SK-N-SH (cell line): Measurements from ENCODE around the gene KLHL24. TPM values are rescaled to one million over a fixed set of nuclear protein-coding genes. Genes with fewer than 3 reads are reported as not detected.

Source experiments
- CTCF ChIA-PET: fragments of 300-600, 350-600 bp; formaldehyde crosslinking; extraction: SDS; loops from one replicate; lab custom pipeline; 2021; lab: Yijun Ruan, JAX
- POLR2A ChIA-PET: fragments of 350-600 bp; sonication (Branson Sonifier 250); formaldehyde crosslinking; extraction: SDS; loops from one replicate; lab custom pipeline; 2020; ENCODE audit warnings: antibody characterized with exemption, inconsistent platforms; lab: Yijun Ruan, JAX
- DNase-seq: peaks from one replicate; pipeline ENCODE4 v3.0.0; 2012
- H2AFZ ChIP-seq: fragments of 200-600 bp; sonication (generic); 2 replicates; pipeline ENCODE4 v1.8.1; 2016; ENCODE audit warnings: antibody characterized with exemption, mild to moderate bottlenecking, low read depth
- H3F3A ChIP-seq: fragments of 200-600 bp; sonication (generic); replicated peaks from 2 replicates; pipeline ENCODE3; 2016; ENCODE audit warnings: antibody characterized with exemption, mild to moderate bottlenecking; ENCODE audit not compliant: insufficient read depth
- H3K27ac ChIP-seq, 2 experiments: fragments of 200-500 bp in 1 of 2; fragments of 200-600 bp in 1 of 2; sonication (Bioruptor generic) in 1 of 2; sonication (generic), shearing (Covaris generic) in 1 of 2; 2 replicates each; pipeline versions ENCODE4 v1.5.1 to v1.6.1; 2014 to 2016; ENCODE audit warnings: low read depth in 2 of 2, inconsistent platforms in 1 of 2, low read length in 1 of 2, mild to moderate bottlenecking in 1 of 2, mixed read lengths in 1 of 2
- H3K27me3 ChIP-seq: fragments of 200-600 bp; sonication (generic), shearing (Covaris generic); 2 replicates; pipeline ENCODE4 v1.6.1; 2016; ENCODE audit warnings: mixed run types; ENCODE audit not compliant: insufficient read depth
- H3K36me3 ChIP-seq, 2 experiments: fragments of 200-500 bp in 1 of 2; fragments of 200-600 bp in 1 of 2; sonication (Bioruptor generic) in 1 of 2; sonication (generic) in 1 of 2; replicated peaks in 1 of 2; 2 replicates each; pipeline versions ENCODE3 to v1.5.1; 2014 to 2016; ENCODE audit warnings: low read length in 1 of 2, mild to moderate bottlenecking in 1 of 2; ENCODE audit not compliant: insufficient read depth in 2 of 2, control insufficient read depth in 1 of 2
- H3K4me1 ChIP-seq, 2 experiments: fragments of 200-500 bp in 1 of 2; fragments of 200-600 bp in 1 of 2; sonication (Bioruptor generic) in 1 of 2; sonication (generic), shearing (Covaris generic) in 1 of 2; 2 replicates each; pipeline versions ENCODE4 v1.5.1 to v1.6.1; 2014 to 2016; ENCODE audit warnings: low read depth in 1 of 2, low read length in 1 of 2, mixed run types in 1 of 2; ENCODE audit not compliant: insufficient read depth in 2 of 2, control insufficient read depth in 1 of 2
- H3K4me2 ChIP-seq: fragments of 200-600 bp; sonication (generic), shearing (Covaris generic); 2 replicates; pipeline ENCODE4 v1.6.1; 2017; ENCODE audit warnings: mixed run types
- H3K4me3 ChIP-seq, 2 experiments: fragments of 200-500 bp in 1 of 2; fragments of 200-600 bp in 1 of 2; sonication (Bioruptor generic) in 1 of 2; sonication (generic), shearing (Covaris generic) in 1 of 2; 2 replicates each; pipeline versions ENCODE4 v1.5.1 to v1.8.1; 2014 to 2016; ENCODE audit warnings: low read depth in 2 of 2, inconsistent platforms in 1 of 2, low read length in 1 of 2, mild to moderate bottlenecking in 1 of 2, mixed read lengths in 1 of 2, moderate library complexity in 1 of 2
- H3K79me2 ChIP-seq: fragments of 200-600 bp; sonication (generic); 2 replicates; pipeline ENCODE4 v1.8.1; 2017; ENCODE audit warnings: mild to moderate bottlenecking; ENCODE audit not compliant: insufficient read depth
- H3K9ac ChIP-seq: fragments of 200-600 bp; sonication (generic); 2 replicates; pipeline ENCODE4 v1.6.1; 2017; ENCODE audit warnings: mixed run types
- H3K9me2 ChIP-seq: fragments of 200-600 bp; sonication (generic); 2 replicates; pipeline ENCODE4 v1.6.1; 2017; ENCODE audit warnings: mixed run types
- H3K9me3 ChIP-seq: fragments of 200-600 bp; sonication (generic); 2 replicates; pipeline ENCODE4 v1.6.1; 2017; ENCODE audit warnings: mixed run types, mild to moderate bottlenecking, moderate library complexity
- H4K20me1 ChIP-seq: fragments of 200-600 bp; sonication (generic); 2 replicates; pipeline ENCODE4 v1.6.1; 2017; ENCODE audit warnings: mild to moderate bottlenecking, mixed run types; ENCODE audit not compliant: insufficient read depth
- CHD2 ChIP-seq: fragments of 150-350 bp; IDR thresholded peaks from 2 replicates; pipeline ENCODE4 v1.6.1; 2018; ENCODE audit warnings: low read length; ENCODE audit not compliant: partially characterized antibody
- EP300 ChIP-seq, 2 experiments: IDR thresholded peaks; 2 replicates each; pipeline versions ENCODE4 v1.4.0 to v1.6.1; 2012; ENCODE audit warnings: borderline replicate concordance in 1 of 2, low read depth in 1 of 2, low read length in 1 of 2
- EZH2phosphoT487 ChIP-seq: fragments of 200-600 bp; sonication (generic); IDR thresholded peaks from 2 replicates; pipeline ENCODE4 v1.6.1; 2017; ENCODE audit warnings: low read depth, mixed run types, mild to moderate bottlenecking, antibody characterized with exemption, moderate library complexity, borderline replicate concordance
- GABPA ChIP-seq: IDR thresholded peaks from 2 replicates; pipeline ENCODE4 v1.4.0; 2012; ENCODE audit warnings: low read depth, mild to moderate bottlenecking
- GATA2 ChIP-seq: sonication (generic); formaldehyde crosslinking; IDR thresholded peaks from 2 replicates; pipeline ENCODE4 v1.5.0; 2020; ENCODE audit warnings: mild to moderate bottlenecking, missing genetic modification reagents
- JUND ChIP-seq: IDR thresholded peaks from 2 replicates; pipeline ENCODE4 v1.4.0; 2012
- MEF2A ChIP-seq: IDR thresholded peaks from 2 replicates; pipeline ENCODE4 v1.4.0; 2012; ENCODE audit warnings: low read depth, borderline replicate concordance
- NFIC ChIP-seq: IDR thresholded peaks from 2 replicates; pipeline ENCODE4 v1.4.0; 2012; ENCODE audit warnings: borderline replicate concordance
- RAD21 ChIP-seq: IDR thresholded peaks from 2 replicates; pipeline ENCODE4 v1.6.1; 2012; ENCODE audit warnings: mild to moderate bottlenecking, low read length
- RCOR1 ChIP-seq: fragments of 150-350 bp; IDR thresholded peaks from 2 replicates; pipeline ENCODE4 v1.6.1; 2017; ENCODE audit warnings: antibody characterized with exemption, low read length
- RFX5 ChIP-seq: IDR thresholded peaks from 2 replicates; pipeline ENCODE4 v1.6.1; 2012; ENCODE audit warnings: mild to moderate bottlenecking, improper control_type of control experiment, low read length
- RXRA ChIP-seq: IDR thresholded peaks from 2 replicates; pipeline ENCODE4 v1.4.0; 2012; ENCODE audit warnings: low read depth, mild to moderate bottlenecking, borderline replicate concordance
- SIN3A ChIP-seq: IDR thresholded peaks from 2 replicates; pipeline ENCODE4 v1.6.1; 2012; ENCODE audit warnings: low read depth, mild to moderate bottlenecking, low read length, moderate library complexity, borderline replicate concordance
- SMC3 ChIP-seq: IDR thresholded peaks from 2 replicates; pipeline ENCODE4 v1.6.1; 2012; ENCODE audit warnings: low read depth, low read length, improper control_type of control experiment
- YY1 ChIP-seq: IDR thresholded peaks from 2 replicates; pipeline ENCODE4 v1.4.0; 2012; ENCODE audit warnings: low read depth, mild to moderate bottlenecking
- WGBS: methylation state at CpG from one replicate; pipeline ENCODE4 v1.1.6; 2017; ENCODE audit warnings: low lambda C conversion rate; 5-methylcytosine and 5-hydroxymethylcytosine counted together
- polyA plus RNA-seq, 3 experiments: library from polyadenylated mRNA; depleted of rRNA; stranded (reverse); fragments of >200 nt; gene quantifications; 2 replicates each; pipeline ENCODE4 v1.2.3, GENCODE V29; 2012
- TF ChIP-seq, protein P1 (sequence below): fragments of 150-350 bp; IDR thresholded peaks from 2 replicates; pipeline ENCODE4 v1.6.1; 2017; ENCODE audit warnings: antibody characterized with exemption, low read length, low read depth, borderline replicate concordance
- TF ChIP-seq, protein P2 (sequence below): fragments of 200-600 bp; sonication (generic); IDR thresholded peaks from 2 replicates; pipeline ENCODE4 v1.6.1; 2017; ENCODE audit warnings: antibody characterized with exemption, mild to moderate bottlenecking, moderate library complexity
- TF ChIP-seq, protein P3 (sequence below): fragments of 150-350 bp; IDR thresholded peaks from 2 replicates; pipeline ENCODE4 v1.6.1; 2016; ENCODE audit warnings: mild to moderate bottlenecking, low read depth, low read length
- TF ChIP-seq, protein P4 (sequence below): IDR thresholded peaks from 2 replicates; pipeline ENCODE4 v1.4.0; 2012; ENCODE audit warnings: low read depth
- TF ChIP-seq, protein P5 (sequence below): IDR thresholded peaks from 2 replicates; pipeline ENCODE4 v1.6.1; 2012; ENCODE audit warnings: mild to moderate bottlenecking, low read depth, low read length, moderate library complexity
- TF ChIP-seq, protein P6 (sequence below): IDR thresholded peaks from 2 replicates; pipeline ENCODE4 v1.4.0; 2012; ENCODE audit warnings: low read depth, borderline replicate concordance

KLHL24 gene
- polyA plus RNA-seq, 1 of the 3 experiments (the other 2 are of a cell fraction) = 5.7 TPM

DNA sequence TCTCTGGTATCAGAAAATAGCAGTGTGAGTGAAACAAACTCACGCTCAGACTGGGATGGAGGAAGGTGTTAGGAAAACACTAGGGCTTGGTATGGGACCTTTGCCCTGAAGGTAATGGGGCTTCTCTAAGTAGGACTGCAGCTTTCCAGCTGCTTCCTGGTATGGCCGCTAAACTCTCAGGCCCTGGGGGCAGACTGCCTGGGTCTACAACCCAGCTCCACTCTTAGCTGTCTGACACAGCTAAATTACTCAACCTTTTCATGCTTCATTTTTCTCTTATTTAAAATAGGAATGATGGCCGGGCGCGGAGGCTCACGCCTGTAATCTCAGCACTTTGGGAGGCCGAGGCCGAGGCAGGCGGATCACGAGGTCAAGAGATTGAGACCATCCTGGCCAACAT is 57.0 kb downstream of the KLHL24 start (continued):
- TF ChIP-seq RXRA (no peak), EZH2phosphoT487 (no peak), NFIC (no peak)
- TF ChIP-seq, protein P1, sequence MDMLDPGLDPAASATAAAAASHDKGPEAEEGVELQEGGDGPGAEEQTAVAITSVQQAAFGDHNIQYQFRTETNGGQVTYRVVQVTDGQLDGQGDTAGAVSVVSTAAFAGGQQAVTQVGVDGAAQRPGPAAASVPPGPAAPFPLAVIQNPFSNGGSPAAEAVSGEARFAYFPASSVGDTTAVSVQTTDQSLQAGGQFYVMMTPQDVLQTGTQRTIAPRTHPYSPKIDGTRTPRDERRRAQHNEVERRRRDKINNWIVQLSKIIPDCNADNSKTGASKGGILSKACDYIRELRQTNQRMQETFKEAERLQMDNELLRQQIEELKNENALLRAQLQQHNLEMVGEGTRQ = no peak
- TF ChIP-seq, all 33 proteins: peak for 0

DNA sequence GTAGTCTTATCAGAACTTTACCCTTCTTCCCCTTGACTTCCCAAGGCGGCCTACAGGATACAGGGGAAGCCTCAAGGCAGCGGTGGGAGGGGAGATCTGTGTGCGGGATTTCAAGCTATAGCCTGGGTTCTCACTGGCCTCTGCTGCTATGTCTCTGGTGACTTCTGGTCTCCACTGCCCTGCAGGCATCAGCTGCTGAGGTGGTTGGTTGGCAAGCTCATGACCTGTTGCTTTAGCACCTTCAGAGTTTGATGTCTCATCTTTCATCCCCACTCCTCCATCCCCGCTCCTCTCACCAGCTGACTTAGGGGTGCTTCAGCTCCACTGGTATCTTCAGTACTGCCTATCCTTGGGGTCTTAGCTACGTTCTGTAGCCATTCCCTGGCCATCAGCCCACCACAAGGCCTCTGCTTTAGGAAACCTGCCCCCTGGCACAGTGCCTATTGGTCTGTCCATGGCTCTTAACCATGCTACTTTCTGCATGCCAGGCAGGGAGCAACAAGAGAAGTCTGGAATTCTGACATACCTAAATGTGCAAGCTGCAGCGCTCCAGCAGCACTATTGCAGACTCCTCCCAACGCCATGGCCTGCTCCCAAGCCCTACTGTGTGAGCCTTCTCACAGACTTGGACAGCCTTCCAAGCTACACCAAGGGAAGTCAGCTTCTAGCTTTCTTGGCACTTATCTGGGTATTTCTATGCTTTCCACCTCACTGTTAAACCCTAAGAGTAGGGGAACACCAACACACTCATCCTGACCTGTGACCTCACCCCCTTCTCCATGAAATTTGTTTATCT is 60.3 kb downstream of the KLHL24 start:
- Histone ChIP-seq H3K27ac (no peak overlapping the region), H3K79me2 (peaks cover 30% of the 10 kb centered on the region), H3K27me3 (no peaks in the 10 kb centered on the region), H3K4me3 (no peak overlapping the region), H3K4me2 (no peak overlapping the region), H3K9ac (no peak overlapping the region), H3F3A (peaks cover 5% of the 10 kb centered on the region), H3K36me3 (no peaks in the 10 kb centered on the region), H3K9me2 (no peaks in the 10 kb centered on the region), H3K4me1 (peaks cover 0 to 7% of the 10 kb centered on the region in 2 experiments; a peak in 2 of 4 replicates), H4K20me1 (peaks cover 18% of the 10 kb centered on the region), H3K9me3 (no peaks in the 10 kb centered on the region), H2AFZ (no peak overlapping the region)
- no peak for TF ChIP-seq NFIC
- no peak for TF ChIP-seq JUND
- TF ChIP-seq, protein P2, sequence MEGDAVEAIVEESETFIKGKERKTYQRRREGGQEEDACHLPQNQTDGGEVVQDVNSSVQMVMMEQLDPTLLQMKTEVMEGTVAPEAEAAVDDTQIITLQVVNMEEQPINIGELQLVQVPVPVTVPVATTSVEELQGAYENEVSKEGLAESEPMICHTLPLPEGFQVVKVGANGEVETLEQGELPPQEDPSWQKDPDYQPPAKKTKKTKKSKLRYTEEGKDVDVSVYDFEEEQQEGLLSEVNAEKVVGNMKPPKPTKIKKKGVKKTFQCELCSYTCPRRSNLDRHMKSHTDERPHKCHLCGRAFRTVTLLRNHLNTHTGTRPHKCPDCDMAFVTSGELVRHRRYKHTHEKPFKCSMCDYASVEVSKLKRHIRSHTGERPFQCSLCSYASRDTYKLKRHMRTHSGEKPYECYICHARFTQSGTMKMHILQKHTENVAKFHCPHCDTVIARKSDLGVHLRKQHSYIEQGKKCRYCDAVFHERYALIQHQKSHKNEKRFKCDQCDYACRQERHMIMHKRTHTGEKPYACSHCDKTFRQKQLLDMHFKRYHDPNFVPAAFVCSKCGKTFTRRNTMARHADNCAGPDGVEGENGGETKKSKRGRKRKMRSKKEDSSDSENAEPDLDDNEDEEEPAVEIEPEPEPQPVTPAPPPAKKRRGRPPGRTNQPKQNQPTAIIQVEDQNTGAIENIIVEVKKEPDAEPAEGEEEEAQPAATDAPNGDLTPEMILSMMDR = no peak
- no peak for TF ChIP-seq GATA2 (CRISPR knock-in tag)
- no peak for TF ChIP-seq MEF2A
- TF ChIP-seq EP300 (IDR thresholded peaks at IDR 0.05; ENCODE audit: borderline replicate concordance in 1 of 2, low read depth in 1 of 2, low read length in 1 of 2) = no peak
- TF ChIP-seq GABPA = no peak
- TF ChIP-seq EZH2phosphoT487 = no peak
- no peak for TF ChIP-seq RAD21
- no peak for TF ChIP-seq SIN3A
- TF ChIP-seq, protein P3, sequence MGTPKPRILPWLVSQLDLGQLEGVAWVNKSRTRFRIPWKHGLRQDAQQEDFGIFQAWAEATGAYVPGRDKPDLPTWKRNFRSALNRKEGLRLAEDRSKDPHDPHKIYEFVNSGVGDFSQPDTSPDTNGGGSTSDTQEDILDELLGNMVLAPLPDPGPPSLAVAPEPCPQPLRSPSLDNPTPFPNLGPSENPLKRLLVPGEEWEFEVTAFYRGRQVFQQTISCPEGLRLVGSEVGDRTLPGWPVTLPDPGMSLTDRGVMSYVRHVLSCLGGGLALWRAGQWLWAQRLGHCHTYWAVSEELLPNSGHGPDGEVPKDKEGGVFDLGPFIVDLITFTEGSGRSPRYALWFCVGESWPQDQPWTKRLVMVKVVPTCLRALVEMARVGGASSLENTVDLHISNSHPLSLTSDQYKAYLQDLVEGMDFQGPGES = no peak
- TF ChIP-seq, protein P4, sequence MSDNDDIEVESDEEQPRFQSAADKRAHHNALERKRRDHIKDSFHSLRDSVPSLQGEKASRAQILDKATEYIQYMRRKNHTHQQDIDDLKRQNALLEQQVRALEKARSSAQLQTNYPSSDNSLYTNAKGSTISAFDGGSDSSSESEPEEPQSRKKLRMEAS = no peak
- TF ChIP-seq CHD2 = no peak
- TF ChIP-seq RFX5 = no peak
- TF ChIP-seq, protein P5, sequence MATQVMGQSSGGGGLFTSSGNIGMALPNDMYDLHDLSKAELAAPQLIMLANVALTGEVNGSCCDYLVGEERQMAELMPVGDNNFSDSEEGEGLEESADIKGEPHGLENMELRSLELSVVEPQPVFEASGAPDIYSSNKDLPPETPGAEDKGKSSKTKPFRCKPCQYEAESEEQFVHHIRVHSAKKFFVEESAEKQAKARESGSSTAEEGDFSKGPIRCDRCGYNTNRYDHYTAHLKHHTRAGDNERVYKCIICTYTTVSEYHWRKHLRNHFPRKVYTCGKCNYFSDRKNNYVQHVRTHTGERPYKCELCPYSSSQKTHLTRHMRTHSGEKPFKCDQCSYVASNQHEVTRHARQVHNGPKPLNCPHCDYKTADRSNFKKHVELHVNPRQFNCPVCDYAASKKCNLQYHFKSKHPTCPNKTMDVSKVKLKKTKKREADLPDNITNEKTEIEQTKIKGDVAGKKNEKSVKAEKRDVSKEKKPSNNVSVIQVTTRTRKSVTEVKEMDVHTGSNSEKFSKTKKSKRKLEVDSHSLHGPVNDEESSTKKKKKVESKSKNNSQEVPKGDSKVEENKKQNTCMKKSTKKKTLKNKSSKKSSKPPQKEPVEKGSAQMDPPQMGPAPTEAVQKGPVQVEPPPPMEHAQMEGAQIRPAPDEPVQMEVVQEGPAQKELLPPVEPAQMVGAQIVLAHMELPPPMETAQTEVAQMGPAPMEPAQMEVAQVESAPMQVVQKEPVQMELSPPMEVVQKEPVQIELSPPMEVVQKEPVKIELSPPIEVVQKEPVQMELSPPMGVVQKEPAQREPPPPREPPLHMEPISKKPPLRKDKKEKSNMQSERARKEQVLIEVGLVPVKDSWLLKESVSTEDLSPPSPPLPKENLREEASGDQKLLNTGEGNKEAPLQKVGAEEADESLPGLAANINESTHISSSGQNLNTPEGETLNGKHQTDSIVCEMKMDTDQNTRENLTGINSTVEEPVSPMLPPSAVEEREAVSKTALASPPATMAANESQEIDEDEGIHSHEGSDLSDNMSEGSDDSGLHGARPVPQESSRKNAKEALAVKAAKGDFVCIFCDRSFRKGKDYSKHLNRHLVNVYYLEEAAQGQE = no peak
- TF ChIP-seq YY1 = no peak
- no peak for TF ChIP-seq RXRA
- TF ChIP-seq, protein P6, sequence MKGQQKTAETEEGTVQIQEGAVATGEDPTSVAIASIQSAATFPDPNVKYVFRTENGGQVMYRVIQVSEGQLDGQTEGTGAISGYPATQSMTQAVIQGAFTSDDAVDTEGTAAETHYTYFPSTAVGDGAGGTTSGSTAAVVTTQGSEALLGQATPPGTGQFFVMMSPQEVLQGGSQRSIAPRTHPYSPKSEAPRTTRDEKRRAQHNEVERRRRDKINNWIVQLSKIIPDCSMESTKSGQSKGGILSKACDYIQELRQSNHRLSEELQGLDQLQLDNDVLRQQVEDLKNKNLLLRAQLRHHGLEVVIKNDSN = no peak
- no peak for TF ChIP-seq SMC3
- no peak for TF ChIP-seq RCOR1
- ChIA-PET CTCF (interaction anchor here (0.7 to 1.7 kb wide), 3 partner anchors 12 to 233 kb away, joined by 3 to 6 read pairs (median 3); no protein-coding TSS in a partner anchor), POLR2A (interaction anchor here (1.3 kb wide), 1 partner anchor 59 kb away, joined by 4 read pairs; no protein-coding TSS in a partner anchor)
- DNase-seq = no peak
- WGBS = 94% methylated on average over 5 of the region's 7 CpGs
